HCT116 (cell line): ENCODE results near the gene SIGLEC5.

Experiments used
- CTCF ChIP-seq, 3 experiments: fragments of 200-600 bp in 1 of 3; sonication (generic) in 1 of 3; IDR thresholded peaks in 2 of 3; conservative IDR thresholded peaks in 1 of 3; 2 replicates each; pipeline ENCODE4 v1.5.1; 2012 to 2017; ENCODE audit warnings: low read depth in 2 of 3, low read length in 2 of 3, antibody characterized with exemption in 1 of 3, borderline replicate concordance in 1 of 3, control low read depth in 1 of 3, mild to moderate bottlenecking in 1 of 3, mixed read lengths in 1 of 3, mixed run types in 1 of 3, moderate library complexity in 1 of 3; ENCODE audit not compliant: insufficient read depth in 1 of 3
- EGR1 ChIP-seq: IDR thresholded peaks from 2 replicates; pipeline ENCODE4 v1.6.1; 2012; ENCODE audit warnings: low read depth
- EZH2 ChIP-seq: fragments of 200-600 bp; sonication (generic); IDR thresholded peaks from 2 replicates; pipeline ENCODE4 v1.6.1; 2017; ENCODE audit warnings: antibody characterized with exemption, mixed run types
- POLR2AphosphoS5 ChIP-seq: IDR thresholded peaks from 2 replicates; pipeline ENCODE4 v1.6.1; 2011; ENCODE audit warnings: mild to moderate bottlenecking, low read depth, low read length, moderate library complexity
- RAD21 ChIP-seq: IDR thresholded peaks from 2 replicates; pipeline ENCODE4 v1.6.1; 2012; ENCODE audit warnings: low read depth, mild to moderate bottlenecking
- SP1 ChIP-seq: IDR thresholded peaks from 2 replicates; pipeline ENCODE4 v1.6.1; 2012; ENCODE audit warnings: low read depth

- no peak for TF ChIP-seq POLR2AphosphoS5
- TF ChIP-seq CTCF (IDR thresholded peaks at IDR 0.05 in 2 of 3, conservative IDR thresholded peaks at IDR 0.05 in 1 of 3; ENCODE audit: borderline replicate concordance in 1 of 3, insufficient read depth in 1 of 3, low read depth in 2 of 3, low read length in 2 of 3): no peak
- TF ChIP-seq RAD21: no peak
- TF ChIP-seq SP1: no peak
- no peak for TF ChIP-seq EZH2
- TF ChIP-seq EGR1: no peak
Observed at GRCh38 chr19:51663650-51664049, 33.4 kb upstream of the SIGLEC5 start.
